ENCODE results near the gene ABRAXAS1.

ABRAXAS1 gene

GRCh38 chr4:83449009-83449408 lies 35.9 kb downstream of the ABRAXAS1 start:
- DNase-seq, result no peak

DNA sequence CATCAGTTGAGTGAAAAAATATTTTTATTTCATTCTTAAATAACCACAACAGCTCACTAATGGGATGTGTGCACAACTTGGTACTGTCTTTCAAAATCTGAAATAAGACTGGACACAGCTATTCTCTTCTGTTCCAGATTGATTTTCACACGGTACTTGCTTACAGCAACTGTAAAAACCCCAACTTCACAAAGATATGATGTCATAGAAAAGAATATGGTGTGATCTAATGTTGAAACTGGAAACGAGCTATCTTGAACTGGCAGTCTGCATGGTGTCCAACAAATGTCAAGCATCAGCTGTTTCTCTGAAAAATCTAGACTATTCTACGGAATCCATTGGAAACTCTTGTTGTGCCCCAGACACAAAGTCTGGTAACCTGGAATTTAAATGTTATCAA lies 44.0 kb downstream of the ABRAXAS1 start:
- no peak for DNase-seq

- DNase-seq, result no peak
These were observed 44.6 kb downstream of the ABRAXAS1 start for GRCh38 chr4:83440148-83440814.

DNA sequence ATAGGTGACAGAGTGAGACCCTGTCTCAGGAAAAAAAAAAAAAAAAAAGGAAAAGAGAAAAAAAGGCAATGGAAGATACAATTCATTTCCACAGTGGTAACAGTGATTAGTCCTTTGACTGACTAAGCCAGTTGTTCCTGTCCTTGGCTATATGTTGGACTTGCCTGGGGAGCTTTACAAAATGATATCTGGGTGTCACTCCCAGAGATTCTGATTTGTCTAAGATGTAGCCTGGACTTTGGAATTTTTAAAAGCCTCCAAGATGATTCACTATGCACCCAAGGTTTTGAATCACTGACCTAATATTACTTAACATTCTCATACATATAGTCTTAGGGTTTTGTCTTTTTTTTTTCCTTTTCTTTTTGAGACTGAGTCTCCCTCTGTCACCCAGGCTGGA lies 46.2 kb downstream of the ABRAXAS1 start:
- DNase-seq, result no peak

DNA sequence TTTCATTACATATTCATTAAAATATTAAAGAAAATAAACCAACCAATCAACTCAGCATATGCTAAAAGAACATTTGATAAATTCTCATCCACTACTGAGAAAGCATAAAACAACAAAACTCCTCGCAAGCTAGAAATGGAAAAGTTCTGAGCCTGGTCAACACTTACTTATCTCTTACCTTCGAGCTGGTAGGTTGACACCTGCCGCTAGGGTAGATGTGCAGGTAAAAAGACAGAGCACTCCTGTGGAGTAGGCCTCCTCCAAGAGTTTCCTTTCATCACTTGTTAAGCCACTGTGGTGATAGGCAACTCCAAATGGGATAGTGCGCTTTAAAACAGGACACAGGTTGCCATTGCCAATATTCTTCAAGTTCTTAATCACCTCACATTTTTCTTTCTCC lies 48.2 kb downstream of the ABRAXAS1 start:
- DNase-seq, result no peak

DNA sequence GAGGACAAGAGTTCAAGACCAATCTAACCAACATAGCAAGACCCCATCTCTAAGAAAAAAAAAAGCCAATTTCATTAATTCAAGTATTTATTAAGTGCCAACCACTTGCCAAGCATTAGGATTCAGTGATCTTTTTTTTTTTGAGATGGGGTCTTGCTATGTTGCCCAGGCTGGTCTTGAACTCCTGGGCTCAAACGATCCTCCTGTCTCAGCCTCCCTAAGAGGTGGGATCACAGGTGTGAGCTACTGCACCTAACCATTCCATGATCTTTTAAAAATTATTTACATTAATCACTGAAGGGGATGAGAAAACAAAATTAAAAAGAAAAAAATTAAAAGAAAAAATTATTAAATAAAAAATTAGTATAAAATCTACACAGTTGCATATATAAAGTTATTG lies 53.7 kb downstream of the ABRAXAS1 start:
- DNase-seq, result no peak

DNA sequence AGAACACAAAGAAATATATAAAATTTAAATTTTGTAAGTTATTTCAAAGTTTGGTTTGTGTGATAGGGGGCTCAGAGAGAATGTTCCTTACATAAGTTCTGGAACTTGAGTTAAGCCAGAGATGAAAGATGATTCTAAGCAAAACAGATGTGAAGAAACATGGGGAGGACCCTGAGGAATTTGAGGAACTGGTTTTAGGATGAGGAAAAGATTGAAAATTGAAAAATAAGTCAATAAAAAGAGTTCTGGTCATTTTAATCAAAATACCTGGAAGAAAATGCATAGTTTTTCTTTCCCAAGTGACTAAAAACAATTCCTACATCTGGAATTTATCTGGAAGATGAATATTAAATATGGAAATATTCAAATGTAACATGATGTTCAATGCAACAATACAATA lies 66.7 kb downstream of the ABRAXAS1 start:
- no peak for DNase-seq

DNA sequence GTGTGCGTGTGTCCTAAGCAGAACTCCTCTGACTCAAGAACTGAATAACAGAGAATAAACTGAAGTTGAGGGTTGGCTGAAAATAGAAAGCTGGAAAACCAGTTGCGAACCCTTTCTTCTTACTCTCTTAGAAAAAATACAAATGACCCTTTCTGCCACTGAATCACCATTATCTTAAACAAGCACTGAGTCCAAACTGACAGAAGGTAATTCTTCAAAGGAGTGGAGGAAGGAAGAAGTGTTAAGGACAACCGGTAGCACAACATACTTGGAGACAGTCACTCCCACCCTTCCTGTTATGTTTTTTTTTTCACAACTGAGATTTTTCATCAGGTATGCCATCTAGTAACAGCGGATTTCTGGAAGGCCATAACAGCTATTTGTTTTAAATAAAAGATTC lies 67.3 kb downstream of the ABRAXAS1 start:
- DNase-seq, result no peak

DNA sequence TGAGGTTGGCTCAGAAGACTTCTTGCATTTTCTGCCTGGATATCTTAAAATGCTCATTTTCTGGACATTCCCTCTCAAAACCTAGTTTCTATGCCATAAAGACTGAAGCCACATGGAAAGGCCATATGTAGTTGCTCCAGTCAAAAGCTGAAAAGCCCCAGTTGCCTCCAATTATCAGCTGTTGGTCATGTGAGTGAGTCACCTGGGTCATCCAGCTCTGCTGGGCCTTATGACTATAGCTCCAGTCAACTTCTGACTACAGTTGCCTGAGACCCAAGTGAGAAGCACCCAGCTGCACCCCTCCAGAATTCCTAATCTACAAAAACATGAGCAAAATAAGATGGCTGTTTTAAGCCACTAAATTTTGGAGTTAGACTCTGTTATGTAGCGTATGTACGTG lies 71.2 kb downstream of the ABRAXAS1 start:
- DNase-seq, result no peak
